ENCODE data around the gene DDX39B. TPM values are rescaled to one million over a fixed set of nuclear protein-coding genes. Genes with fewer than 3 reads are reported as not detected.
"Not testable (repeated sequence)": the region's sequence is repeated elsewhere in the genome, so short reads cannot be mapped to it uniquely, and the experiment has no call there.

The DDX39B gene
- total and polyA plus RNA-seq, 12 donors, result 155 to 969 (median 298) TPM

DNA sequence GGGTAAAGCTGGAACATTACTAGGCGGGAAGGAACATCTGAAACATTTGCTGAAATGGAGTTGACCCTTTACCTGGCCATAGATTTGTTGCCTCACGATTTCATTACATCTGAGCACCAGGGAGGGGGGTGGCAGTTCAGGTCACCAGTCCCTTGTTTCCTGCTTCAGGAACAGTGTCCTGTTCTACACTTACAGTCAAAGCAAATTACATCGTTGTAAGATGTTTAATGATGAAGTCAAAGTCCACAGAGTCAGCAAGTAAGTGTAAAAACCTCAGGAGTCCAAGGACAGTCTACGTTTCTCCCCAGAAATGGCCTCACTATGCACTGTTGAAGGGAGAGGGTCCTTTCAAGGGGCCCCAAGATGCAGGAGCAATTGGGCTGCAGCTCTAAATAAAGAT, 52.7 kb downstream of the DDX39B start:
- Histone ChIP-seq H3K36me3 (replicated peaks in 1 of 2) (no peaks in the 10 kb centered on the region), H3K27me3 (peaks cover 4% of the 10 kb centered on the region), H3K4me1 (replicated peaks in 1 of 2) (no peaks in the 10 kb centered on the region), H3K27ac (no peak overlapping the region), H3K9me3 (replicated peaks in 1 of 3) (no peaks in the 10 kb centered on the region), H3K4me3 (no peak overlapping the region)
- TF ChIP-seq, protein P1, sequence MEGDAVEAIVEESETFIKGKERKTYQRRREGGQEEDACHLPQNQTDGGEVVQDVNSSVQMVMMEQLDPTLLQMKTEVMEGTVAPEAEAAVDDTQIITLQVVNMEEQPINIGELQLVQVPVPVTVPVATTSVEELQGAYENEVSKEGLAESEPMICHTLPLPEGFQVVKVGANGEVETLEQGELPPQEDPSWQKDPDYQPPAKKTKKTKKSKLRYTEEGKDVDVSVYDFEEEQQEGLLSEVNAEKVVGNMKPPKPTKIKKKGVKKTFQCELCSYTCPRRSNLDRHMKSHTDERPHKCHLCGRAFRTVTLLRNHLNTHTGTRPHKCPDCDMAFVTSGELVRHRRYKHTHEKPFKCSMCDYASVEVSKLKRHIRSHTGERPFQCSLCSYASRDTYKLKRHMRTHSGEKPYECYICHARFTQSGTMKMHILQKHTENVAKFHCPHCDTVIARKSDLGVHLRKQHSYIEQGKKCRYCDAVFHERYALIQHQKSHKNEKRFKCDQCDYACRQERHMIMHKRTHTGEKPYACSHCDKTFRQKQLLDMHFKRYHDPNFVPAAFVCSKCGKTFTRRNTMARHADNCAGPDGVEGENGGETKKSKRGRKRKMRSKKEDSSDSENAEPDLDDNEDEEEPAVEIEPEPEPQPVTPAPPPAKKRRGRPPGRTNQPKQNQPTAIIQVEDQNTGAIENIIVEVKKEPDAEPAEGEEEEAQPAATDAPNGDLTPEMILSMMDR (IDR thresholded peaks at IDR 0.05), result no peak
- TF ChIP-seq POLR2A (IDR thresholded peaks at IDR 0.05), result no peak
- DNase-seq, result no peak
- intact Hi-C loops (cut with DNase I), result no loop called here
- 52 to 75% (median 69%) methylated on average over 4 of the region's 4 CpGs for WGBS, 4 donors

DNA sequence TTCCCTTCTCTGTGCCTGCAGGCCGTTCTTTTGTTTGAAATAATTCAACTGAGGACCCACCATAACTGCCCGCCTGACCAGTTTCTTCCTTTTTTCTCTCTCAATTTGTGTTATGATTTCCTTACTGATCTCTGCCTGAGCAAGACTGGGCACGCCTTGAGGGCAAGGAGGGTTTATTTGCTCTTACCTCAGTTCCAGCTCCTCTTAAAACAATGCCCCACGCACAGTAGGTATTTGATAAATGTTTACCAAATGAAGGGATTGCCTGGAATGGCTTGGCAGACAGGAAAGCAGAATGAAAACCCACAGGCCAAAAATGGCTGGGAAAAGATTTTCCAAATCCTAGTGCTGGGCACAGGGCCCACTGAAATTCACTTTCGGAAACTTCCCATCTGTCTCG, 54.1 kb downstream of the DDX39B start:
- H3K4me3 ChIP-seq; H3K4me1 ChIP-seq (replicated peaks in 1 of 2); H3K27me3 ChIP-seq; H3K36me3 ChIP-seq (replicated peaks in 1 of 2); intact Hi-C loops (cut with DNase I); H3K9me3 ChIP-seq (replicated peaks in 1 of 3); H3K27ac ChIP-seq: not testable (repeated sequence)
- peak in 2 of 7 donors; percentile 2 to 8 for DNase-seq
- 83 to 87% (median 85%) methylated on average over 6 of the region's 6 CpGs for WGBS, 4 donors

DNA sequence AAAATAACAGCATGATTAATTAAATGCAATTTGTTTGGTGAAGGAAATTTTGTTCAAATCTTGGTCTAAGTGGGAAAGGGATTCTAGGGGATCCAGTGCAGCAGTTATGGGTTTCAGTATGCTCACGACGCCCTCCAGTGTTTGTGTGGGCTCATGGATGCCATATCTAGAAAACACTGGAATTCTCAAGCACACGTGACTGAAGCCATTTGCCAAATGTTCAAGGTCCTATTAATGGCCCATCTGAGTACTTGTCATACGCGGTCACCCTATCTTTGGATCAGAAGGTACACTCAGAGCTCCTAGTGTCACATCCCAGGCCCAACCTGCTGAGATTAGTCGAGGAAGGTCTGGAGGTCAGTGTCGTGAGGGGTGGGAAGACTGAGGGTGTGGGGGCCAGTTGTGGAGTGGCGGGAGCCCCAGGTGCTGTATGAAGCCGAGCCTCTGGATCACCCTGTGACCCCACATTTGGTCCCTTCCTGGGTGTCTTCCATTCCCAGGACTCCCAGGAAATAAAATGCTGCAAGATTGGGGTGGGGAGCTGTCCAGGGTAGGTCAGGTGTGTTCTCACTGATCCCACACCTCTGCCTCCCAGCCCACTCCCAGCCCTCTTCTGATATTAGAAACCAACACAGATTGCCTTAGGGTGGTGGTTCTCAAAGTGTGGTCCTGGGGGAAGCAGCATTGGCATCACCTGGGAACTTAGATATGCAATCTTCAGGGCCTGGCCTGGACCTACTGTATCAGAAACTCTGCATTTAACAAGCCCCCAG, 55.6 kb downstream of the DDX39B start:
- DNase-seq, result not testable (repeated sequence)
- 100% methylated on average over 1 of the region's 9 CpGs; no CpG with 5 or more reads in 3 of the 4 donors for WGBS, 4 donors

DNA sequence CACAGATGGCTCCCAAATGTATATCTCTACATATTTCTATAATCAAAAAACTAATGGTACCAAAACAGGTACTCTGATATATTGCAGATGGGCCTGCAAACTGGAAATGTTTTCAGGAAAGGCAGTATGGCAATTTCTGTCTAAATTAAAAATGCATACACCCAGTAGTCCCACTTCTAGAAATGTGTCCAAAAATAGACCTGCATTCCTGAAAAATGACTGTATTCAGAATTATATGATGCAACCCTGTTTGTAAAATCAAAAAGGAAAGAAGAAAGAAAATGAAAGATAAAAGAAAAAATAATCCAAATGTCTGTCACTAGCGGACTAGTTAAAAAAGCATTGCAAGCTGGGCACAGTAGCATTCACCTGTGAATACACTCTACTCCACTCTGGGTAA, 56.7 kb downstream of the DDX39B start:
- intact Hi-C loops (cut with DNase I), result no loop called here
- 58 to 94% (median 79%) methylated on average over 1 of the region's 1 CpG for WGBS, 4 donors
- Histone ChIP-seq H3K36me3 (replicated peaks in 1 of 2) (no peaks in the 10 kb centered on the region), H3K27ac (no peak overlapping the region), H3K4me1 (replicated peaks in 1 of 2) (no peaks in the 10 kb centered on the region), H3K27me3 (peaks cover under 1% of the 10 kb centered on the region), H3K9me3 (replicated peaks in 1 of 3) (no peaks in the 10 kb centered on the region), H3K4me3 (no peak overlapping the region)
- peak in 1 of 7 donors; percentile 7 for DNase-seq
- no peak for TF ChIP-seq POLR2A (IDR thresholded peaks at IDR 0.05)
- TF ChIP-seq, protein P1 (IDR thresholded peaks at IDR 0.05), result no peak

More for the DNA sequence above, 55.6 kb downstream of the DDX39B start:
- intact Hi-C loops (cut with DNase I); H3K4me3 ChIP-seq; H3K9me3 ChIP-seq (replicated peaks in 1 of 3); H3K36me3 ChIP-seq (replicated peaks in 1 of 2); H3K27ac ChIP-seq; H3K4me1 ChIP-seq (replicated peaks in 1 of 2); H3K27me3 ChIP-seq: not testable (repeated sequence)

DNA sequence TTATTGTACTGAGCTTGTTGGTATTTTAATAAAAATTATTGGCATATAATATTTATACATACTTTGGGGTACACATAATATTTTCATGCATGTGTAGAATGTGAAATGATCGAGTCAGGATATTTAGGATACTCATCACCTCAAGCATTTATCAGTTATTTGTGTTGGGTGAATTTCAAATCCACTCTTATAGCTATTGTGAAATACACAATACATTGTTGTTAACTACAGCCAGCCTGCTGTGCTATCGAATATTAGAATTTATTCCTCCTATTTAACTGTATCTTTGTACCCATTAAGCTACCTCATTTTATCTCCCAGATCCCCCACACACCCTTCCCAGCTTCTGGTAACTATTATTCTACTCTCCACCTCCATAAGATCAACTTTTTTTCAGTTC, 58.4 kb downstream of the DDX39B start:
- no peak for DNase-seq
- intact Hi-C loops (cut with DNase I), result no loop called here
- Histone ChIP-seq H3K27me3 (no peaks in the 10 kb centered on the region), H3K36me3 (replicated peaks in 1 of 2) (no peaks in the 10 kb centered on the region), H3K9me3 (replicated peaks in 1 of 3) (no peaks in the 10 kb centered on the region), H3K4me3 (no peak overlapping the region), H3K4me1 (replicated peaks in 1 of 2) (no peaks in the 10 kb centered on the region), H3K27ac (no peak overlapping the region)
- TF ChIP-seq, protein P1 (IDR thresholded peaks at IDR 0.05), result no peak
- no peak for TF ChIP-seq POLR2A (IDR thresholded peaks at IDR 0.05)
- 56 to 73% (median 64%) methylated on average over 2 of the region's 2 CpGs for WGBS, 4 donors
